D721Med (cell line): ENCODE measurements around the gene ATP11B.

Experiments used
- DNase-seq: peaks from one replicate; pipeline ENCODE4 v3.0.0; 2011; ENCODE audit warnings: low spot score; ENCODE audit not compliant: insufficient read length
- FAIRE-seq: peaks from 2 replicates; lab custom pipeline; 2011; peaks lifted over from hg19 to GRCh38; lab: Jason Lieb, UNC
- CTCF ChIP-seq: IDR thresholded peaks from 2 replicates; pipeline ENCODE4 v1.5.1; 2012; ENCODE audit warnings: mild to moderate bottlenecking, control low read depth; ENCODE audit not compliant: insufficient read depth; ENCODE audit errors: missing control alignments

ATP11B gene

DNA sequence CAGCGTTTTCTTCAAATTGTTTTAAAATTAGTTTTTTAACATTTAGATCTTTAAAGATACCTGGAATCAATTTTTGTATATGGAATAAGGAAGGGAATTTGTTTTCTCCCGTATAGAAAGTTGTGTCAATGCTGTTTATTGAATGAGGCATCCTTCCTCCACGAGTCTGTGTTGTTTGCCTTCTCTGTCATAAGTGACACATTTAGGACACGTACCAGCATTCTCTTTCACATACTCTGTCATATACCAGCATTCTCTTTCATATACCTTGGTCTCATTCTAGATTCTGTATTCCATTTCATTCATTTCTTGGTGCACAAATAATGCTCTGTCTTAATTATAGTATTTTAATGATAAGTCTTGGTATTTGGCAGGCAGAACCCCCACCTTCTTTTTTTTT, 10.3 kb downstream of the ATP11B start:
- no peak for DNase-seq
- peak; percentile 77 for FAIRE-seq
- no peak for TF ChIP-seq CTCF

DNA sequence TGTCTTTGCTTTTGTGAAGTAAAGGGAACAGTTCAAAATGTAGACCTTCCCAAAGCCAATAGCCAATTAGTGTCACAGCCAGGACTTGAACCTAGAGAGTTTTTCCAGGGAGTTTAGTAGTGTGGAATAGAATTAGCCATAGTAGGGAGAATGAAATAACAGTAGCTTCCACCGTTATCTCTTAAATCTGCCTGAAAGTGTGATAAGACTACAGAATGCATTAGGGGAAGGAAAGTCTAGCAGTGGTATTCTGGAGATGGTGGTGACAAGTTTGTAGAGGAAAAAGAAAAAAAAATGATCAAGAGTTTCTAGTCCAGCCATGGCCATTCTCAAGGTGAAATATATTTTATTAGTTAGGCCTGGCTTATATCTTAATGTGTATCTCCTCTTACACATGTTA, 13.8 kb downstream of the ATP11B start:
- FAIRE-seq: no peak

DNA sequence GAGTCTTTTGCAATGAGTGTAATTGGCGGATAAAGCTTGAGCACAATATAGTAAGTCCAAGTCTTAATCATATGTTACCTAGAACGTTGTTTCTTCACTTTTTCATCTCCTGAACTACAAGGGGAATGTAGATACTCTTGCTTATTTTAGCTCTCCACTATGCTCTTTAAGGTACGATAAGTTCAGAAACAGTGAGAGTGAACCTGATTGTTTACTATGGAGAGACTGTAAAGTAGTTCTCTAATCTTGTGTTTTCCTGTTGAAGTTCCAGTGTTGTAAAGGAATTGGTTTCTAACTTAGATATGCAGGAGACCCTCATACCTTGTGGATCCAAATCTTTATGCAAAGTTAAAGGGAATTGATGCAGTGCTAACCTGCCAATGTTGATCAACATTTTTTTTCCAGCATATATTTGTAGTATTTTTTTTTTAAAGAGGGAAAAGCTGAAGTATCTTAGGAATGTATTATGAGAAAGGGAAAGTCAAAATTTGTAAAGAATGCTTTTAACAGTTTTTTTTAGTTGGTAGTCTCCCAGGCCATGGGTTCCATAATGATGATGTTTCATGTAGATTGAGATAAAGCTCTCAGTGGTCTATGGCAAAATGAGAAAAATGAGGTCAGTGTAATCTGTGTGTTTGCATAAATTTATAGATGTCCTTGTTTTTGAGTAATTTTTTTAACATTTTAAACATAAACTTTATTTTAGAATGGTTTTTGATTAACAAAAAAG, 14.9 kb downstream of the ATP11B start:
- no peak for TF ChIP-seq CTCF
- DNase-seq (no peak), FAIRE-seq (peak; percentile 56)

More for the DNA sequence above, 13.8 kb downstream of the ATP11B start:
- no peak for TF ChIP-seq CTCF
- no peak for DNase-seq

GRCh38 chr3:182809531-182809930, 16.2 kb downstream of the ATP11B start:
- FAIRE-seq (no peak), DNase-seq (no peak)

GRCh38 chr3:182810574-182811268, 17.4 kb downstream of the ATP11B start:
- TF ChIP-seq CTCF: no peak
- FAIRE-seq: no peak

More at GRCh38 chr3:182809531-182809930, 16.2 kb downstream of the ATP11B start:
- no peak for TF ChIP-seq CTCF

DNA sequence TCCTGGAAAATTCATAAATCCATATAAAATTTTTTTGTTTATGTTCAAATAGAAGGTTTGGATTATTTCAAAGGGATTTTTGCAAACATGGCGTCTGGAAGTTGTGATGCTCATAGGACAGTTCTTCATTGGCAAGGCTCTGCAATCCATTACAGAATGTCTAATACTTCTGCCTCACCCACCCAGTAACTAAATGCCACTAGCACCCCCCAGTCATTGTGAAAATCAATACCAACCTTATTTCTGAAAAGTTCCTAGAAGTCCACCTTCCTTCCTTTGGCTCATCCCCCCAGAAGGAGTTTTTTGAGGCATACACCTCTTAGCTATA, 17.9 kb downstream of the ATP11B start:
- FAIRE-seq: no peak
- no peak for DNase-seq
- TF ChIP-seq CTCF: no peak

More at GRCh38 chr3:182810574-182811268, 17.4 kb downstream of the ATP11B start:
- no peak for DNase-seq

GRCh38 chr3:182812123-182812522, 18.8 kb downstream of the ATP11B start:
- no peak for FAIRE-seq
- DNase-seq: no peak
- TF ChIP-seq CTCF: no peak
